ENCODE measurements around the gene TUBB8B. TPM values are rescaled to one million over a fixed set of nuclear protein-coding genes. Genes with fewer than 3 reads are reported as not detected.

TUBB8B gene
- total RNA-seq, 1 donor from 2014 or later, result 0.31 TPM

Other genes starting within 250 kb of the TUBB8B start
- 54.7 to 57.1 TPM (median 55.2 TPM) in 3 replicates for gene USP14, start 108.9 kb upstream of the TUBB8B start, total RNA-seq
- 68.1 to 73.7 TPM (median 68.7 TPM) in 3 replicates for gene THOC1, start 218.4 kb upstream of the TUBB8B start, total RNA-seq